GM12878 (cell line): ENCODE data around the gene RASSF10. TPM values are rescaled to one million over a fixed set of nuclear protein-coding genes. Genes with fewer than 3 reads are reported as not detected.
A peak's percentile ranks its signal among the peaks of the same experiment; 100 is the strongest.

Source experiments
- ATAC-seq: fragments of 200-7000 bp; cut with Tn5 transposase; 3 replicates; pipeline ENCODE4 v1.9.1; 2020; ENCODE audit warnings: mild to moderate bottlenecking, moderate library complexity
- BruUV-seq: library from RNA; stranded (reverse); fragments of 400-500 nt; replicated peaks from 2 replicates; lab custom pipeline; 2021; lab: Mats Ljungman, UMichigan
- CTCF ChIA-PET: fragments of 300-600 bp; sonication (Branson Sonifier 250); formaldehyde crosslinking; extraction: SDS; loops from one replicate; lab custom pipeline; 2021; ENCODE audit warnings: inconsistent platforms; lab: Yijun Ruan, JAX
- POLR2A ChIA-PET: fragments of 350-600 bp; formaldehyde crosslinking; extraction: SDS; loops from one replicate; lab custom pipeline; 2021; ENCODE audit warnings: inconsistent platforms; lab: Charles Lee
- RAD21 ChIA-PET: fragments of 300-600 bp; sonication (Branson Sonifier 250); formaldehyde crosslinking; loops from one replicate; lab custom pipeline; 2023; ENCODE audit warnings: antibody characterized with exemption; ENCODE audit not compliant: unreplicated experiment; lab: Charles Lee
- SMC1A ChIA-PET: fragments of 300-600 bp; sonication (Branson Sonifier 250); formaldehyde crosslinking; loops from one replicate; lab custom pipeline; 2023; ENCODE audit not compliant: unreplicated experiment, uncharacterized antibody; lab: Charles Lee
- DNase-seq: peaks from one replicate; pipeline ENCODE4 v3.0.0-alpha.2; 2011; ENCODE audit warnings: low read depth, low spot score
- FAIRE-seq: peaks from 3 replicates; lab custom pipeline; 2011; peaks lifted over from hg19 to GRCh38; lab: Jason Lieb, UNC
- H2AFZ ChIP-seq: 2 replicates; pipeline ENCODE4 v1.6.0; 2011; ENCODE audit warnings: low read depth, low read length, control low read depth; ENCODE audit not compliant: control insufficient read depth
- H3K27ac ChIP-seq: 2 replicates; pipeline ENCODE4 v1.5.1; 2011; ENCODE audit warnings: control low read depth; ENCODE audit not compliant: control insufficient read depth, insufficient read depth
- H3K27me3 ChIP-seq, 2 experiments: replicated peaks in 1 of 2; 2 replicates each; pipeline versions ENCODE4 v1.6.0 to v1.6.1; 2011; ENCODE audit warnings: low read length in 1 of 2; ENCODE audit not compliant: control insufficient read depth in 2 of 2, insufficient read depth in 2 of 2
- H3K36me3 ChIP-seq, 2 experiments: 2 replicates each; pipeline ENCODE4 v1.5.1; 2011; ENCODE audit warnings: low read length in 1 of 2; ENCODE audit not compliant: control insufficient read depth in 2 of 2, insufficient read depth in 2 of 2
- H3K4me1 ChIP-seq: 2 replicates; pipeline ENCODE4 v1.6.1; 2011; ENCODE audit warnings: mild to moderate bottlenecking, low read length, moderate library complexity, mixed read lengths; ENCODE audit not compliant: control insufficient read depth, insufficient read depth
- H3K4me2 ChIP-seq: 2 replicates; pipeline ENCODE4 v1.6.0; 2011; ENCODE audit warnings: control low read depth; ENCODE audit not compliant: control insufficient read depth, insufficient read depth
- H3K4me3 ChIP-seq: fragments of 200-600 bp; sonication (generic); 2 replicates; pipeline ENCODE4 v1.5.1; 2016
- H3K79me2 ChIP-seq: 2 replicates; pipeline ENCODE4 v1.6.0; 2011; ENCODE audit warnings: low read length; ENCODE audit not compliant: control insufficient read depth, insufficient read depth
- H3K9ac ChIP-seq: 2 replicates; pipeline ENCODE4 v1.8.0; 2011; ENCODE audit warnings: low read length, control low read depth, mixed read lengths; ENCODE audit not compliant: control insufficient read depth, insufficient read depth
- H3K9me3 ChIP-seq: replicated peaks from 3 replicates; pipeline ENCODE4 v1.5.1; 2011; ENCODE audit warnings: mild to moderate bottlenecking, low read length; ENCODE audit not compliant: control insufficient read depth, insufficient read depth
- H4K20me1 ChIP-seq: 2 replicates; pipeline ENCODE4 v1.6.0; 2011; ENCODE audit not compliant: control insufficient read depth, insufficient read depth
- CTCF ChIP-seq, 3 experiments: IDR thresholded peaks in 2 of 3; conservative IDR thresholded peaks in 1 of 3; 2 replicates each; pipeline ENCODE4 v1.5.1; 2011; ENCODE audit warnings: low read depth in 3 of 3, low read length in 3 of 3, mild to moderate bottlenecking in 3 of 3, control low read depth in 2 of 3, moderate library complexity in 2 of 3, inconsistent platforms in 1 of 3, mixed read lengths in 1 of 3; ENCODE audit not compliant: control insufficient read depth in 2 of 3, insufficient read depth in 1 of 3; ENCODE audit errors: extremely low read depth in 1 of 3
- FOS ChIP-seq: IDR thresholded peaks from 3 replicates; pipeline ENCODE4 v1.6.1; 2011; ENCODE audit warnings: borderline replicate concordance; ENCODE audit not compliant: insufficient read length; ENCODE audit errors: extremely low read depth
- JUNB ChIP-seq: IDR thresholded peaks from 2 replicates; pipeline ENCODE4 v1.6.1; 2016; ENCODE audit warnings: antibody characterized with exemption, mild to moderate bottlenecking
- MTA2 ChIP-seq: fragments of 450-650 bp; IDR thresholded peaks from 2 replicates; pipeline ENCODE4 v1.6.1; 2016; ENCODE audit warnings: low read depth, mild to moderate bottlenecking, moderate library complexity
- NFXL1 ChIP-seq: fragments of 450-650 bp; IDR thresholded peaks from 2 replicates; pipeline ENCODE4 v1.6.1; 2017; ENCODE audit warnings: antibody characterized with exemption, mild to moderate bottlenecking, borderline replicate concordance
- SIX5 ChIP-seq: IDR thresholded peaks from 2 replicates; pipeline ENCODE4 v1.6.1; 2011; ENCODE audit warnings: mild to moderate bottlenecking, low read depth, low read length, moderate library complexity; ENCODE audit not compliant: severe bottlenecking
- ZBTB33 ChIP-seq: fragments of 450-650 bp; IDR thresholded peaks from 2 replicates; pipeline ENCODE4 v1.6.1; 2017; ENCODE audit warnings: mild to moderate bottlenecking
- WGBS: methylation state at CpG from one replicate; pipeline ENCODE4 v1.1.6; 2016; ENCODE audit warnings: low lambda C conversion rate; ENCODE audit not compliant: insufficient replicate concordance, insufficient coverage; ENCODE audit errors: missing lambda C conversion rate; 5-methylcytosine and 5-hydroxymethylcytosine counted together
- in situ Hi-C: fragments of 300-500 bp; cut with MboI; formaldehyde crosslinking; loops from 9 replicates; pipeline ENCODE4 v1.14.3; 2018; ENCODE audit warnings: mixed read lengths
- intact Hi-C: fragments of 100-400 bp; cut with micrococcal nuclease; formaldehyde crosslinking; loops from one replicate; pipeline ENCODE4 v1.14.2; 2022; ENCODE audit not compliant: unreplicated experiment
- polyA plus RNA-seq, 11 experiments: library from polyadenylated mRNA; depleted of rRNA in 4 of 11; unstranded in 6 of 11; stranded (reverse) in 5 of 11; fragments of >200 nt; fragmentation: Nextera tagmentation in 4 of 11; fragmentation: Illumina TruSeq in 1 of 11; extraction: Ambion mirVana in 4 of 11; extraction: Trizol in 1 of 11; gene quantifications; 1 replicate in 1 of 11; 2 replicates in 10 of 11; pipeline versions ENCODE4 v1.2.1 to v1.2.3, GENCODE V29; 2011 to 2016; ENCODE audit warnings: inconsistent platforms in 2 of 11, missing spikeins in 2 of 11, low read depth in 1 of 11
- total RNA-seq, 4 experiments: library from RNA; depleted of rRNA in 3 of 4; stranded (reverse); fragments of >200 nt in 3 of 4; fragmentation: Illumina TruSeq in 1 of 4; extraction: Trizol in 1 of 4; gene quantifications; 2 replicates each; pipeline versions ENCODE4 v1.2.1 to v1.2.3, GENCODE V29; 2013 to 2021
- TF ChIP-seq, protein P1 (sequence below): fragments of 450-650 bp; formaldehyde crosslinking; IDR thresholded peaks from 2 replicates; pipeline ENCODE4 v1.4.0; 2022; ENCODE audit warnings: mild to moderate bottlenecking, moderate library complexity
- TF ChIP-seq, protein P2 (sequence below): IDR thresholded peaks from 2 replicates; pipeline ENCODE4 v1.6.1; 2012; ENCODE audit warnings: low read depth, low read length, improper control_type of control experiment

RASSF10 gene
- total and polyA plus RNA-seq, 10 of the 15 experiments (the other 5 are each of a cell fraction or from before 2014, with no cell fraction given), result 0.03 to 0.23 (median 0.09) TPM; not detected in 6

DNA sequence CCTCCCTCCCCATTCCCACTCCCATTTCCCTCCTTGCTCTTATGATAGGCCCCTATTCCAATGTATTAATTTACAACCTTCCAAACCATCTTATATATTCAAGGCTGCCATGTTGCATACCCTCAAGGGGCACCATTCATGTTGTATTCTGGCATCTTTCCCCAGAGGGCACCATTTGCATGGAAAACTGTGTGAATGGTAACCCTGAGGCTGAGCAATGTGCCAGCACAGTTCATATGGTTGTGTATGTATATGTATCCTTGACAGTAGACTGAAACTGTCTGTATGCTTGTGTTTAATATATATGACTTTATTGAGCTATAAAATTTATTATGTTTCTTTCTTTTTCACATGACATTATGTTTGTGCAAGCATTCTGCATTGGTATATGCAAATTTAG, 7.3 kb downstream of the RASSF10 start:
- H3K36me3 ChIP-seq, result no peaks in the 10 kb centered on the region
- no peak overlapping the region for H3K4me2 ChIP-seq
- intact Hi-C loops (no loop called here), in situ Hi-C loops (no loop called here)
- ATAC-seq, result no peak; the same call in 2 of the 3 replicates
- ChIA-PET SMC1A (interaction anchor here (0.8 to 2.7 kb wide), 13 partner anchors 8 to 137 kb away, joined by 3 to 9 read pairs (median 3); no protein-coding TSS in a partner anchor), POLR2A (no interaction called here), CTCF (interaction anchor here (0.7 to 2.4 kb wide), 6 partner anchors 18 to 608 kb away, joined by 3 to 12 read pairs (median 4); no protein-coding TSS in a partner anchor), RAD21 (interaction anchor here (1.0 to 1.5 kb wide), 4 partner anchors 9 to 136 kb away, joined by 3 to 4 read pairs (median 4); no protein-coding TSS in a partner anchor)
- H3K27me3 ChIP-seq, result no peaks in the 10 kb centered on the region
- no peaks in the 10 kb centered on the region for H4K20me1 ChIP-seq
- H3K79me2 ChIP-seq, result no peaks in the 10 kb centered on the region
- TF ChIP-seq CTCF (IDR thresholded peaks at IDR 0.05 in 2 of 3, conservative IDR thresholded peaks at IDR 0.05 in 1 of 3; ENCODE audit: control insufficient read depth in 2 of 3, extremely low read depth in 1 of 3, insufficient read depth in 1 of 3, low read depth in 3 of 3, low read length in 3 of 3) (peak in 1 of 3 experiments; percentile 15; a peak in 1 of 6 replicates), JUNB (no peak)
- no peak for DNase-seq
- H3K27ac ChIP-seq, result no peak overlapping the region
- no TSS peak for BruUV-seq
- H3K4me1 ChIP-seq, result no peaks in the 10 kb centered on the region
- H3K9ac ChIP-seq, result no peak overlapping the region
- no peaks in the 10 kb centered on the region for H3K9me3 ChIP-seq
- FAIRE-seq, result no peak
- H3K4me3 ChIP-seq, result no peak overlapping the region
- no peak overlapping the region for H2AFZ ChIP-seq

DNA sequence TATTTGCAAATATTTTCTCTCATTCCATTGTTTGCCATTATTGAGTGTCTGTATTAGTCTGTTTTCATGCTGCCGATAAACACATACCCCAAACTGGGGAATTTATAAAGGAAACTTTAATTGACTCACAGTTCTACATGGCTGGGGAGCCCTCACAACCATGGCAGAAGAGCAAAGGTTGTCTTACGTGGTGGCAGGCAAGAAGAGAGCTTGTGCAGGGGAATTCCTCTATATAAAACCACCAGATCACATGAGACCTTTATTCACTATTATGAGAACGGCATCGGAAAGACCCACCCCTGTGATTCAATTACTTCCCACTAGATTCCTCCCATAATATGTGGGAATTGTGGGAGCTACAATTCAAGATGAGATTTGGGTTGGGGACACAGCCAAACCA, 10.2 kb downstream of the RASSF10 start:
- Histone ChIP-seq H3K27me3 (no peaks in the 10 kb centered on the region), H3K79me2 (no peaks in the 10 kb centered on the region), H3K36me3 (no peaks in the 10 kb centered on the region), H4K20me1 (no peaks in the 10 kb centered on the region), H3K9ac (no peak overlapping the region), H3K4me1 (no peaks in the 10 kb centered on the region), H3K4me3 (no peak overlapping the region), H3K9me3 (no peaks in the 10 kb centered on the region), H3K27ac (no peak overlapping the region), H2AFZ (no peak overlapping the region), H3K4me2 (no peak overlapping the region)
- DNase-seq (no peak), FAIRE-seq (no peak), ATAC-seq (peak; percentile 54)
- BruUV-seq, result no TSS peak
- ChIA-PET POLR2A (no interaction called here), RAD21 (no interaction called here), CTCF (no interaction called here), SMC1A (no interaction called here)
- intact Hi-C loops, result no loop called here
- in situ Hi-C loops, result no loop called here
- WGBS, result 46% methylated on average over 4 of the region's 4 CpGs
- no peak for TF ChIP-seq FOS
- no peak for TF ChIP-seq MTA2
- no peak for TF ChIP-seq SIX5
- no peak for TF ChIP-seq ZBTB33
- TF ChIP-seq NFXL1, result no peak
- TF ChIP-seq, protein P1, sequence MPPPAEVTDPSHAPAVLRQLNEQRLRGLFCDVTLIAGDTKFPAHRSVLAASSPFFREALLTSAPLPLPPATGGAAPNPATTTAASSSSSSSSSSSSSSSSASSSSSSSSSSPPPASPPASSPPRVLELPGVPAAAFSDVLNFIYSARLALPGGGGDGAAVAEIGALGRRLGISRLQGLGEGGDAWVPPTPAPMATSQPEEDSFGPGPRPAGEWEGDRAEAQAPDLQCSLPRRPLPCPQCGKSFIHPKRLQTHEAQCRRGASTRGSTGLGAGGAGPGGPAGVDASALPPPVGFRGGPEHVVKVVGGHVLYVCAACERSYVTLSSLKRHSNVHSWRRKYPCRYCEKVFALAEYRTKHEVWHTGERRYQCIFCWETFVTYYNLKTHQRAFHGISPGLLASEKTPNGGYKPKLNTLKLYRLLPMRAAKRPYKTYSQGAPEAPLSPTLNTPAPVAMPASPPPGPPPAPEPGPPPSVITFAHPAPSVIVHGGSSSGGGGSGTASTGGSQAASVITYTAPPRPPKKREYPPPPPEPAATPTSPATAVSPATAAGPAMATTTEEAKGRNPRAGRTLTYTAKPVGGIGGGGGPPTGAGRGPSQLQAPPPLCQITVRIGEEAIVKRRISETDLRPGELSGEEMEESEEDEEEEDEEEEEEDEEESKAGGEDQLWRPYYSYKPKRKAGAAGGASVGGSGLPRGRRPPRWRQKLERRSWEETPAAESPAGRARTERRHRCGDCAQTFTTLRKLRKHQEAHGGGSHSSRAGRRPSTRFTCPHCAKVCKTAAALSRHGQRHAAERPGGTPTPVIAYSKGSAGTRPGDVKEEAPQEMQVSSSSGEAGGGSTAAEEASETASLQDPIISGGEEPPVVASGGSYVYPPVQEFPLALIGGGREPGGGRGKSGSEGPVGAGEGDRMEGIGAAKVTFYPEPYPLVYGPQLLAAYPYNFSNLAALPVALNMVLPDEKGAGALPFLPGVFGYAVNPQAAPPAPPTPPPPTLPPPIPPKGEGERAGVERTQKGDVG (CRISPR knock-in tag), result no peak
- TF ChIP-seq, protein P2, sequence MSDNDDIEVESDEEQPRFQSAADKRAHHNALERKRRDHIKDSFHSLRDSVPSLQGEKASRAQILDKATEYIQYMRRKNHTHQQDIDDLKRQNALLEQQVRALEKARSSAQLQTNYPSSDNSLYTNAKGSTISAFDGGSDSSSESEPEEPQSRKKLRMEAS, result no peak
- TF ChIP-seq JUNB, result no peak
